SH-SY5Y (cell line): ENCODE measurements around the gene GBP5.

Experiments used
- GATA2 ChIP-seq: IDR thresholded peaks from 2 replicates; pipeline ENCODE4 v1.6.1; 2011; ENCODE audit warnings: mild to moderate bottlenecking, low read depth, low read length
- GATA3 ChIP-seq: IDR thresholded peaks from 2 replicates; pipeline ENCODE4 v1.6.1; 2011; ENCODE audit warnings: low read depth, mild to moderate bottlenecking, low read length, moderate library complexity

- no peak for TF ChIP-seq GATA2
- no peak for TF ChIP-seq GATA3
These were observed 4.0 kb upstream of the GBP5 start for GRCh38 chr1:89276690-89277089.
